Fibroblast of mammary gland (primary cell): ENCODE data around the gene GLRA3.
A peak's percentile ranks its signal among the peaks of the same experiment; 100 is the strongest.
"Not testable (repeated sequence)": the region's sequence is repeated elsewhere in the genome, so short reads cannot be mapped to it uniquely, and the experiment has no call there.

Source experiments
- DNase-seq: peaks from one replicate; pipeline ENCODE4 v3.0.0-alpha.2; 2010; ENCODE audit warnings: low read depth
- H3K4me3 ChIP-seq: 2 replicates; pipeline ENCODE4 v1.5.1; 2011; ENCODE audit warnings: low read depth, mild to moderate bottlenecking, low read length, moderate library complexity; ENCODE audit not compliant: control insufficient read depth
- CTCF ChIP-seq: conservative IDR thresholded peaks from 2 replicates; pipeline ENCODE4 v1.5.1; 2011; ENCODE audit warnings: low read depth, low read length, inconsistent platforms; ENCODE audit not compliant: control insufficient read depth, insufficient read depth

The GLRA3 gene

GRCh38 chr4:174828845-174829701 is at the start of gene GLRA3:
GLRA3 (minus strand) TSS chr4:174829247; CDS start chr4:174828811, 436 bp downstream.
- DNase-seq = peak; percentile 42
- peak within 1 kb of the TSS; percentile 43 for H3K4me3 ChIP-seq
- TF ChIP-seq CTCF = no peak

GRCh38 chr4:174874898-174875297 is 45.9 kb upstream of the GLRA3 start:
- no peak overlapping the region for H3K4me3 ChIP-seq
- no peak for TF ChIP-seq CTCF
- no peak for DNase-seq

- no peak overlapping the region for H3K4me3 ChIP-seq
- peak; percentile 4 for DNase-seq
- TF ChIP-seq CTCF = peak; percentile 15
Observed at GRCh38 chr4:174873931-174874330, 44.9 kb upstream of the GLRA3 start.

DNA sequence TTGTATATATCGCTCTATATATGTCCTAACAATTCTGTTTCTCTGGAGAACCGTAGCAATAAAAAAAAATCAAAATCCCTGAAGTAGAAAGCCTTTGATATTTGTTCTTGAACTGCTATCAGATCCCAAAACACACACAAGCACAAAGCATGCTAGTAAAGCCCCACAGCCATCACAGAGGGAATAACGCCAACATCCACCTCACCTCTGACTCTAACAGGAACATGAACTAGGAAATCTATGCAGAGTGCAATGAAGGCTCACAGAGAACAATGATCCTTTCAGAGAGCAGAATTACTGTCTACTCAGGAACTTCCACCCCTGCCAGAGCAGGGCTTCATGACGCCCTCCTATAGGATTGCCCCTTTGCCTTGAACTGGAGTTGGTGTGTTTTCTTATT is 44.1 kb upstream of the GLRA3 start:
- H3K4me3 ChIP-seq, DNase-seq: not testable (repeated sequence)

DNA sequence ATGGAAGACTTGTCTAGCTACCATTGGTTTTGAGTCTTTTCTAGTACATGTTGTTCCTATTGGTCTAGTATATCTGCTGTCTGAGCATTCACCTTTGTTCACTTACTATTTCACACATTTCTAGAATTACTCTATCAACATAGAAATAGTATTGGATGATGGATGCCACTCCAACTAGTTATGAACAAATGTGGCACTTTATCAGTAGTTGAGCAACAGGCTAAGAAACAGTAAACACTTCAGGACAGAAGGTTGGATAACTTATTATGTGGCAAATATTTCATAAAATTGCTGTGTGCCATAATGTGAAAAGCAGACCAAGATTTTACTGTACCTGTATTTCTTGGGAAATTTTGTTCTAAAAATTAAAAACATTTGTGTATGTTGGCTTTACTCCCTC is 42.4 kb upstream of the GLRA3 start:
- no peak overlapping the region for H3K4me3 ChIP-seq
- DNase-seq = no peak
- TF ChIP-seq CTCF = no peak

GRCh38 chr4:174870311-174870710 is 41.3 kb upstream of the GLRA3 start:
- TF ChIP-seq CTCF = no peak
- no peak for DNase-seq
- H3K4me3 ChIP-seq = no peak overlapping the region

- no peak for TF ChIP-seq CTCF
- peak; percentile 37 for DNase-seq
- H3K4me3 ChIP-seq = no peak overlapping the region
Observed at GRCh38 chr4:174869339-174869738, 40.3 kb upstream of the GLRA3 start.
